Chondrocyte (in vitro differentiated cells): ENCODE measurements around the gene NCAPH2. TPM values are rescaled to one million over a fixed set of nuclear protein-coding genes. Genes with fewer than 3 reads are reported as not detected.

Source experiments
- total RNA-seq: library from RNA; stranded (reverse); gene quantifications from 3 replicates; pipeline ENCODE4 v1.2.1, GENCODE V29; 2021

NCAPH2 gene
- total RNA-seq, 1 donor from 2014 or later, result 38.9 TPM

Other genes starting within 250 kb of the NCAPH2 start
- gene MAPK12, start 246.5 kb upstream of the NCAPH2 start, total RNA-seq, result 34.6 to 46.6 TPM (median 44.7 TPM) in 3 replicates
- gene MAPK11, start 237.8 kb upstream of the NCAPH2 start, total RNA-seq, result 9.3 to 19.9 TPM (median 17.7 TPM) in 3 replicates
- gene PLXNB2, start 200.6 kb upstream of the NCAPH2 start, total RNA-seq, result 300 to 356 TPM (median 346 TPM) in 3 replicates
- gene DENND6B, start 181.2 kb upstream of the NCAPH2 start, total RNA-seq, result 7.7 to 8.8 TPM (median 8.1 TPM) in 3 replicates
- gene PPP6R2, start 164.9 kb upstream of the NCAPH2 start, total RNA-seq, result 46.2 to 53.1 TPM (median 47.1 TPM) in 3 replicates
- gene SBF1, start 33.2 kb upstream of the NCAPH2 start, total RNA-seq, result 103 to 110 TPM (median 104 TPM) in 3 replicates
- 1.5 to 46.5 TPM (median 46.5 TPM) in 3 replicates for gene ADM2, start 26.7 kb upstream of the NCAPH2 start, total RNA-seq
- gene MIOX, start 21.4 kb upstream of the NCAPH2 start, total RNA-seq, result 0.99 to 1.6 TPM in 2 of 3 replicates, not detected in the other
- 111 to 124 TPM (median 120 TPM) in 3 replicates for gene LMF2, start 522 bp upstream of the NCAPH2 start, total RNA-seq
- 4.4 to 5.4 TPM in 2 of 3 replicates, not detected in the other for gene SCO2, start 17.4 kb downstream of the NCAPH2 start, total RNA-seq
- 12.5 to 39.5 TPM (median 39.3 TPM) in 3 replicates for gene TYMP, start 21.8 kb downstream of the NCAPH2 start, total RNA-seq
- gene KLHDC7B, start 37.7 kb downstream of the NCAPH2 start, total RNA-seq, result 0.34 to 7.2 TPM (median 6.3 TPM) in 3 replicates
- not detected in 3 replicates for gene SYCE3, start 54.7 kb downstream of the NCAPH2 start, total RNA-seq
- gene CPT1B, start 70.2 kb downstream of the NCAPH2 start, total RNA-seq, result 33.9 to 42.6 TPM (median 34.7 TPM) in 3 replicates
- gene CHKB, start 74.6 kb downstream of the NCAPH2 start, total RNA-seq, result 47.4 to 64.5 TPM (median 47.9 TPM) in 3 replicates
- gene MAPK8IP2, start 92.6 kb downstream of the NCAPH2 start, total RNA-seq, result 3.0 to 4.3 TPM (median 4.1 TPM) in 3 replicates
- 37.6 to 39.8 TPM (median 39.3 TPM) in 3 replicates for gene ARSA, start 119.9 kb downstream of the NCAPH2 start, total RNA-seq
- gene SHANK3, start 164.6 kb downstream of the NCAPH2 start, total RNA-seq, result 3.9 to 7.5 TPM (median 7.0 TPM) in 3 replicates
- 0.45 to 0.74 TPM (median 0.63 TPM) in 3 replicates for gene ACR, start 230.0 kb downstream of the NCAPH2 start, total RNA-seq